Endothelial cell of umbilical vein (primary cell): ENCODE results near the gene DUSP5. TPM values are rescaled to one million over a fixed set of nuclear protein-coding genes. Genes with fewer than 3 reads are reported as not detected.

ENCODE experiments used
- BruUV-seq: library from RNA; stranded (reverse); fragments of 400-500 nt; replicated peaks from 2 replicates; lab custom pipeline; 2021; lab: Mats Ljungman, UMichigan
- CTCF ChIA-PET: fragments of 300-600, 350-600 bp; sonication (Branson Sonifier 250); formaldehyde crosslinking; loops from one replicate; lab custom pipeline; 2021; ENCODE audit warnings: antibody characterized with exemption, inconsistent platforms; lab: Charles Lee
- POLR2A ChIA-PET: fragments of 300-600, 350-600 bp; sonication (Branson Sonifier 250); formaldehyde crosslinking; loops from one replicate; lab custom pipeline; 2021; ENCODE audit warnings: antibody characterized with exemption, inconsistent platforms; lab: Charles Lee
- DNase-seq: peaks from one replicate; pipeline ENCODE4 v3.0.0-alpha.2; 2011; ENCODE audit warnings: low read depth, low spot score
- FAIRE-seq: peaks from 2 replicates; lab custom pipeline; 2011; peaks lifted over from hg19 to GRCh38; lab: Jason Lieb, UNC
- H2AFZ ChIP-seq: 2 replicates; pipeline ENCODE4 v1.6.0; 2012; ENCODE audit warnings: low read depth, low read length, control low read depth, inconsistent platforms
- H3K27ac ChIP-seq: 2 replicates; pipeline ENCODE4 v1.5.1; 2011; ENCODE audit warnings: low read depth, mild to moderate bottlenecking, control low read depth, low read length, moderate library complexity; ENCODE audit not compliant: insufficient read depth
- H3K27me3 ChIP-seq, 2 experiments: 2 replicates each; pipeline versions ENCODE4 v1.6.0 to v1.6.1; 2011; ENCODE audit warnings: low read length in 2 of 2, mixed read lengths in 1 of 2; ENCODE audit not compliant: control insufficient read depth in 2 of 2, insufficient read depth in 2 of 2
- H3K36me3 ChIP-seq, 2 experiments: 2 replicates in 1 of 2; 3 replicates in 1 of 2; pipeline ENCODE4 v1.5.1; 2011; ENCODE audit warnings: low read length in 2 of 2, mild to moderate bottlenecking in 1 of 2, moderate library complexity in 1 of 2; ENCODE audit not compliant: control insufficient read depth in 2 of 2, insufficient read depth in 2 of 2; ENCODE audit errors: extremely low read depth in 1 of 2
- H3K4me1 ChIP-seq: 3 replicates; pipeline ENCODE4 v1.5.1; 2011; ENCODE audit warnings: mild to moderate bottlenecking, low read length; ENCODE audit not compliant: control insufficient read depth, insufficient read depth; ENCODE audit errors: extremely low read depth
- H3K4me2 ChIP-seq: 2 replicates; pipeline ENCODE4 v1.6.1; 2011; ENCODE audit warnings: low read length, control low read depth, mixed read lengths; ENCODE audit not compliant: insufficient read depth
- H3K4me3 ChIP-seq, 3 experiments: fragments of 200-600 bp in 1 of 3; sonication (generic), shearing (Covaris generic) in 1 of 3; replicated peaks in 1 of 3; 2 replicates each; pipeline ENCODE4 v1.5.1; 2011 to 2016; ENCODE audit warnings: control low read depth in 3 of 3, low read length in 3 of 3, mild to moderate bottlenecking in 2 of 3, inconsistent platforms in 1 of 3, low read depth in 1 of 3, moderate library complexity in 1 of 3; ENCODE audit not compliant: insufficient read depth in 1 of 3
- H3K79me2 ChIP-seq: 2 replicates; pipeline ENCODE4 v1.6.0; 2012; ENCODE audit warnings: low read length, inconsistent platforms; ENCODE audit not compliant: control insufficient read depth, insufficient read depth
- H3K9ac ChIP-seq: replicated peaks from 2 replicates; pipeline ENCODE3; 2011; ENCODE audit warnings: low read length, control low read depth; ENCODE audit not compliant: insufficient read depth; ENCODE audit errors: extremely low read depth
- H3K9me1 ChIP-seq: replicated peaks from 3 replicates; pipeline ENCODE4 v1.6.0; 2011; ENCODE audit warnings: mild to moderate bottlenecking, low read length; ENCODE audit not compliant: control insufficient read depth, insufficient read depth; ENCODE audit errors: extremely low read depth
- H3K9me3 ChIP-seq: replicated peaks from 2 replicates; pipeline ENCODE4 v1.5.1; 2012; ENCODE audit warnings: low read length, inconsistent platforms; ENCODE audit not compliant: control insufficient read depth, insufficient read depth
- H4K20me1 ChIP-seq: replicated peaks from 2 replicates; pipeline ENCODE3; 2011; ENCODE audit warnings: mild to moderate bottlenecking, low read length; ENCODE audit not compliant: control insufficient read depth, insufficient read depth; ENCODE audit errors: extremely low read depth
- FOS ChIP-seq: IDR thresholded peaks from 2 replicates; pipeline ENCODE4 v1.6.1; 2011; ENCODE audit warnings: mild to moderate bottlenecking, low read length, moderate library complexity, borderline replicate concordance; ENCODE audit not compliant: insufficient read depth
- MAX ChIP-seq: IDR thresholded peaks from 2 replicates; pipeline ENCODE4 v1.6.1; 2011; ENCODE audit not compliant: insufficient read depth, insufficient read length
- POLR2A ChIP-seq: IDR thresholded peaks from 2 replicates; pipeline ENCODE4 v1.6.1; 2012; ENCODE audit warnings: low read depth, mild to moderate bottlenecking, control low read depth, low read length
- dilution Hi-C: fragments of 300-500 bp; cut with MboI; formaldehyde crosslinking; loops from one replicate; pipeline ENCODE4 v1.15.0; 2019; ENCODE audit warnings: low sequenced_read_pairs; ENCODE audit not compliant: extremely low pct_ligation_motif_present
- intact Hi-C: fragments of 100-400 bp; cut with micrococcal nuclease; formaldehyde crosslinking; loops from one replicate; pipeline ENCODE4 v1.10.0; 2022
- polyA plus RNA-seq, 4 experiments: library from polyadenylated mRNA; depleted of rRNA in 3 of 4; stranded (reverse) in 3 of 4; unstranded in 1 of 4; fragments of >200 nt; gene quantifications; 2 replicates each; pipeline versions ENCODE4 v1.2.1 to v1.2.3, GENCODE V29; 2011 to 2012; ENCODE audit warnings: missing spikeins in 1 of 4
- total RNA-seq: library from RNA; stranded (reverse); gene quantifications from 2 replicates; pipeline ENCODE4 v1.2.3, GENCODE V29; 2021
- TF ChIP-seq, protein P1 (sequence below), 2 donors: IDR thresholded peaks; 1 replicate in 1 of 2; 2 replicates in 1 of 2; pipeline ENCODE4 v1.5.1; 2011; ENCODE audit warnings: low read length in 2 of 2, mild to moderate bottlenecking in 2 of 2, moderate library complexity in 2 of 2, control low read depth in 1 of 2, inconsistent platforms in 1 of 2, low read depth in 1 of 2; ENCODE audit not compliant: insufficient read depth in 1 of 2; ENCODE audit errors: extremely low read depth in 1 of 2

DUSP5 gene
- total and polyA plus RNA-seq, 2 donors (not counting 3 experiments of a cell fraction or from before 2014, with no cell fraction given), result 12.2 to 25.2 TPM

- Histone ChIP-seq H3K27ac (peak overlapping the region; percentile 92), H3K36me3 (no peaks in the 10 kb centered on the region), H3K27me3 (no peaks in the 10 kb centered on the region), H3K9ac (peak overlapping the region; percentile 96), H3K4me1 (peaks cover 72% of the 10 kb centered on the region), H3K4me3 (peak overlapping the region; percentile 58 to 81 (median 77)), H3K79me2 (peaks cover 71% of the 10 kb centered on the region), H4K20me1 (no peaks in the 10 kb centered on the region), H2AFZ (no peak overlapping the region), H3K4me2 (peak overlapping the region; percentile 91), H3K9me1 (no peaks in the 10 kb centered on the region), H3K9me3 (no peaks in the 10 kb centered on the region)
- intact Hi-C loops, result loop anchor here (5.0 kb wide), 2 partner anchors 88 to 417 kb away; partner anchors contain the start of genes BBIP1 and SHOC2
- DNase-seq (peak; percentile 56), FAIRE-seq (no peak)
- ChIA-PET POLR2A (interaction anchor here (0.7 to 1.6 kb wide), 3 partner anchors 56 to 147 kb away, joined by 3 read pairs; no protein-coding TSS in a partner anchor), CTCF (interaction anchor here (0.6 to 16.9 kb wide), 16 partner anchors 16 to 195 kb away, joined by 3 to 268 read pairs (median 6); partner anchors contain the start of gene SMNDC1)
- no TSS peak for BruUV-seq
- dilution Hi-C loops, result no loop called here
- peak; percentile 9 for TF ChIP-seq MAX
- TF ChIP-seq FOS, result no peak
- TF ChIP-seq POLR2A, result no peak
- TF ChIP-seq, protein P1, sequence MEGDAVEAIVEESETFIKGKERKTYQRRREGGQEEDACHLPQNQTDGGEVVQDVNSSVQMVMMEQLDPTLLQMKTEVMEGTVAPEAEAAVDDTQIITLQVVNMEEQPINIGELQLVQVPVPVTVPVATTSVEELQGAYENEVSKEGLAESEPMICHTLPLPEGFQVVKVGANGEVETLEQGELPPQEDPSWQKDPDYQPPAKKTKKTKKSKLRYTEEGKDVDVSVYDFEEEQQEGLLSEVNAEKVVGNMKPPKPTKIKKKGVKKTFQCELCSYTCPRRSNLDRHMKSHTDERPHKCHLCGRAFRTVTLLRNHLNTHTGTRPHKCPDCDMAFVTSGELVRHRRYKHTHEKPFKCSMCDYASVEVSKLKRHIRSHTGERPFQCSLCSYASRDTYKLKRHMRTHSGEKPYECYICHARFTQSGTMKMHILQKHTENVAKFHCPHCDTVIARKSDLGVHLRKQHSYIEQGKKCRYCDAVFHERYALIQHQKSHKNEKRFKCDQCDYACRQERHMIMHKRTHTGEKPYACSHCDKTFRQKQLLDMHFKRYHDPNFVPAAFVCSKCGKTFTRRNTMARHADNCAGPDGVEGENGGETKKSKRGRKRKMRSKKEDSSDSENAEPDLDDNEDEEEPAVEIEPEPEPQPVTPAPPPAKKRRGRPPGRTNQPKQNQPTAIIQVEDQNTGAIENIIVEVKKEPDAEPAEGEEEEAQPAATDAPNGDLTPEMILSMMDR (IDR thresholded peaks at IDR 0.05; ENCODE audit: extremely low read depth in 1 of 2, insufficient read depth in 1 of 2, low read depth in 1 of 2, low read length in 2 of 2), result no peak
Observed at GRCh38 chr10:110499796-110500514, 2.2 kb downstream of the DUSP5 start.
